GM23248 (cell line): ENCODE results near the gene SOX5.

Experiments
- EZH2 ChIP-seq: fragments of 200-600 bp; sonication (generic); IDR thresholded peaks from 2 replicates; pipeline ENCODE4 v1.6.1; 2018; ENCODE audit warnings: antibody characterized with exemption, mild to moderate bottlenecking; ENCODE audit not compliant: insufficient read depth, poor library complexity, severe bottlenecking
- EZH2phosphoT487 ChIP-seq: fragments of 200-600 bp; sonication (generic); IDR thresholded peaks from 2 replicates; pipeline ENCODE4 v1.6.1; 2018; ENCODE audit warnings: antibody characterized with exemption, moderate library complexity, mild to moderate bottlenecking, low read depth; ENCODE audit not compliant: insufficient read depth

- no peak for TF ChIP-seq EZH2phosphoT487
- no peak for TF ChIP-seq EZH2
Observed at GRCh38 chr12:23987046-23987445, 37.6 kb upstream of the SOX5 start.
